Measurements from ENCODE around the gene AMFR. TPM values are rescaled to one million over a fixed set of nuclear protein-coding genes. Genes with fewer than 3 reads are reported as not detected.
"Not testable (repeated sequence)": the region's sequence is repeated elsewhere in the genome, so short reads cannot be mapped to it uniquely, and the experiment has no call there.

AMFR gene
- total RNA-seq, 1 donor from 2014 or later: 65.4 TPM

- peaks cover 10% of the 10 kb centered on the region for H3K4me1 Mint-ChIP-seq (ENCODE audit: unreplicated experiment)
- no peak for DNase-seq (ENCODE audit: extremely low spot score, unreplicated experiment)
- H3K27me3 Mint-ChIP-seq: no peaks in the 10 kb centered on the region
These were observed 42.9 kb downstream of the AMFR start for GRCh38 chr16:56382459-56382858.

GRCh38 chr16:56380778-56381485, 44.4 kb downstream of the AMFR start:
- H3K4me3 Mint-ChIP-seq; H3K4me1 Mint-ChIP-seq (ENCODE audit: unreplicated experiment); H3K9me3 Mint-ChIP-seq; H3K27ac Mint-ChIP-seq; H3K27me3 Mint-ChIP-seq; DNase-seq (ENCODE audit: extremely low spot score, unreplicated experiment): not testable (repeated sequence)
- H3K36me3 Mint-ChIP-seq: peaks cover 71% of the 10 kb centered on the region

More at GRCh38 chr16:56382459-56382858, 42.9 kb downstream of the AMFR start:
- Mint-ChIP-seq H3K27ac (no peak overlapping the region), H3K4me3 (no peak overlapping the region), H3K36me3 (peaks cover 71% of the 10 kb centered on the region), H3K9me3 (peaks cover 5% of the 10 kb centered on the region)
- TF ChIP-seq, protein P1, sequence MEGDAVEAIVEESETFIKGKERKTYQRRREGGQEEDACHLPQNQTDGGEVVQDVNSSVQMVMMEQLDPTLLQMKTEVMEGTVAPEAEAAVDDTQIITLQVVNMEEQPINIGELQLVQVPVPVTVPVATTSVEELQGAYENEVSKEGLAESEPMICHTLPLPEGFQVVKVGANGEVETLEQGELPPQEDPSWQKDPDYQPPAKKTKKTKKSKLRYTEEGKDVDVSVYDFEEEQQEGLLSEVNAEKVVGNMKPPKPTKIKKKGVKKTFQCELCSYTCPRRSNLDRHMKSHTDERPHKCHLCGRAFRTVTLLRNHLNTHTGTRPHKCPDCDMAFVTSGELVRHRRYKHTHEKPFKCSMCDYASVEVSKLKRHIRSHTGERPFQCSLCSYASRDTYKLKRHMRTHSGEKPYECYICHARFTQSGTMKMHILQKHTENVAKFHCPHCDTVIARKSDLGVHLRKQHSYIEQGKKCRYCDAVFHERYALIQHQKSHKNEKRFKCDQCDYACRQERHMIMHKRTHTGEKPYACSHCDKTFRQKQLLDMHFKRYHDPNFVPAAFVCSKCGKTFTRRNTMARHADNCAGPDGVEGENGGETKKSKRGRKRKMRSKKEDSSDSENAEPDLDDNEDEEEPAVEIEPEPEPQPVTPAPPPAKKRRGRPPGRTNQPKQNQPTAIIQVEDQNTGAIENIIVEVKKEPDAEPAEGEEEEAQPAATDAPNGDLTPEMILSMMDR (conservative IDR thresholded peaks at IDR 0.05): no peak

- H3K36me3 Mint-ChIP-seq: peaks cover 65% of the 10 kb centered on the region
- H3K4me1 Mint-ChIP-seq (ENCODE audit: unreplicated experiment); H3K9me3 Mint-ChIP-seq; H3K27me3 Mint-ChIP-seq; DNase-seq (ENCODE audit: extremely low spot score, unreplicated experiment); H3K27ac Mint-ChIP-seq; H3K4me3 Mint-ChIP-seq: not testable (repeated sequence)
These were observed 46.3 kb downstream of the AMFR start for GRCh38 chr16:56379044-56379443.

- H3K4me1 Mint-ChIP-seq (ENCODE audit: unreplicated experiment): peaks cover 21% of the 10 kb centered on the region
- not testable (repeated sequence) for DNase-seq (ENCODE audit: extremely low spot score, unreplicated experiment); H3K4me3 Mint-ChIP-seq; H3K27me3 Mint-ChIP-seq; H3K27ac Mint-ChIP-seq; H3K9me3 Mint-ChIP-seq
- peaks cover 41% of the 10 kb centered on the region for H3K36me3 Mint-ChIP-seq
These were observed 49.6 kb downstream of the AMFR start for GRCh38 chr16:56375792-56376191.

GRCh38 chr16:56373003-56373402, 52.3 kb downstream of the AMFR start:
- DNase-seq (ENCODE audit: extremely low spot score, unreplicated experiment): peak; percentile 40
- no peak overlapping the region for H3K4me3 Mint-ChIP-seq
- peak overlapping the region; percentile 88 for H3K27ac Mint-ChIP-seq
- peaks cover 22% of the 10 kb centered on the region for H3K36me3 Mint-ChIP-seq
- TF ChIP-seq, protein P1 (conservative IDR thresholded peaks at IDR 0.05): no peak
- H3K4me1 Mint-ChIP-seq (ENCODE audit: unreplicated experiment): peaks cover 27% of the 10 kb centered on the region
- H3K9me3 Mint-ChIP-seq: no peaks in the 10 kb centered on the region
- H3K27me3 Mint-ChIP-seq: no peaks in the 10 kb centered on the region

DNA sequence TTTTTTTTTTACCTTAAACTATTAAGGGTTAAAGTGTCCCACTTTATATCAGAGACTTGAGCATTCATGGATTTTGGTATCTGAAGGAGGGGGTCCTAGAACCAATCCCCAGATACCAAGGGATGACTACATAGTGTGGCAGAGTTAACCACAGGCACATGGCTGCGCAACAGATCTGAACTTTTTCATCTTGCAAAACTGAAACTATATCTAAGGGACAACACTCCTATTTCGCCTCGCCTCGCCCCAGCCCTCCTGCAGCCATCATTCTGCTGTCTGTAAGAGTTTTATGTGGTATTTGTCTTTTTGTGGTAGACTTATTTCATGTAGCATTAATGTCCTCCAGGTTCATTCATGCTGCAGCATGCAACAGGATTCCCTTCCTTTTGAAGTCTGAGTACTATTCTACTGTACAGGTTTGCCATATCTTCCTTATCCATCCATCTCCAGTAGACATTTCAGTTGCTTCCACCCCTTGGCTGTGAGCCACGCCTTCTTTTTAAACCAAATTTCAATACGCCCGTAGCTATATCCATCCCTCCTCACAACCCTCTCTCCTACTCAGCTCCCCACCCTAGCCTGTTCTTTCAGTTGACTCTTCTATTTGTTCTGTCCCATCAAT, 53.2 kb downstream of the AMFR start:
- Mint-ChIP-seq H3K4me1 (ENCODE audit: unreplicated experiment) (peaks cover 27% of the 10 kb centered on the region), H3K36me3 (peaks cover 18% of the 10 kb centered on the region), H3K4me3 (peak overlapping the region; percentile 74), H3K27me3 (no peaks in the 10 kb centered on the region), H3K27ac (peak overlapping the region; percentile 88), H3K9me3 (no peaks in the 10 kb centered on the region)
- DNase-seq (ENCODE audit: extremely low spot score, unreplicated experiment): no peak
- TF ChIP-seq, protein P1 (conservative IDR thresholded peaks at IDR 0.05): no peak

DNA sequence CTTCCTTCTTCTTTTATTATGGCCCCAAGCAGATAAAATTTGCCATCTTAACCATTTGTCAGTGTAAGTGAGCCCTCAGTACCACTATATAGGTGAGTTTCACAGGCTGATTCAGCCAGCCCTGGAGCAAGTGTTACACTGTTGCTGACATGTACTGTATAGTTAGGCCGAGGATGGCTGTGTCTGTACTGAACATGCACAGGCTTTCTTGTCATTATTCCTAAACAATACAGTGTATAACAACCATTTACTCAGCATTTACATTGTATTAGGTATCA, 53.7 kb downstream of the AMFR start:
- peaks cover 18% of the 10 kb centered on the region for H3K36me3 Mint-ChIP-seq
- peaks cover 27% of the 10 kb centered on the region for H3K4me1 Mint-ChIP-seq (ENCODE audit: unreplicated experiment)
- no peaks in the 10 kb centered on the region for H3K9me3 Mint-ChIP-seq

More for the DNA sequence above, 53.7 kb downstream of the AMFR start:
- H3K27me3 Mint-ChIP-seq: no peaks in the 10 kb centered on the region
- peak overlapping the region; percentile 88 for H3K27ac Mint-ChIP-seq
- no peak for DNase-seq (ENCODE audit: extremely low spot score, unreplicated experiment)
- TF ChIP-seq, protein P1 (conservative IDR thresholded peaks at IDR 0.05): no peak
- H3K4me3 Mint-ChIP-seq: no peak overlapping the region
